Stomach smooth muscle (tissue), 2 donors: ENCODE data around the gene KCNS1.

Source experiments
- H3K27ac ChIP-seq: one replicate; pipeline ENCODE4 v1.7.0; 2013; ENCODE audit warnings: mild to moderate bottlenecking, low read length, inconsistent platforms
- H3K27me3 ChIP-seq, 2 donors: one replicate each; pipeline ENCODE4 v1.7.0; 2013; ENCODE audit warnings: low read length in 2 of 2; ENCODE audit not compliant: insufficient read depth in 2 of 2, control insufficient read depth in 1 of 2
- H3K36me3 ChIP-seq, 2 donors: one replicate each; pipeline ENCODE4 v1.7.0; 2013; ENCODE audit warnings: low read length in 2 of 2; ENCODE audit not compliant: control insufficient read depth in 2 of 2, insufficient read depth in 2 of 2
- H3K4me1 ChIP-seq: one replicate; pipeline ENCODE4 v1.7.0; 2013; ENCODE audit warnings: low read length; ENCODE audit not compliant: control insufficient read depth, insufficient read depth
- H3K4me3 ChIP-seq, 2 donors: one replicate each; pipeline ENCODE4 v1.7.0; 2013; ENCODE audit warnings: low read length in 2 of 2
- H3K9ac ChIP-seq, 2 donors: one replicate each; pipeline ENCODE4 v1.7.0; 2013; ENCODE audit warnings: low read length in 2 of 2, mild to moderate bottlenecking in 1 of 2
- H3K9me3 ChIP-seq, 2 donors: one replicate each; pipeline ENCODE4 v1.7.0; 2013; ENCODE audit warnings: low read length in 2 of 2; ENCODE audit not compliant: control insufficient read depth in 2 of 2
- donor health status: healthy.
- donor health status: Pancreatic carcinoma.

The KCNS1 gene

GRCh38 chr20:45119556-45120266 lies 18.8 kb upstream of the KCNS1 start:
- Histone ChIP-seq H3K36me3 (no peaks in the 10 kb centered on the region), H3K9ac (no peak overlapping the region), H3K9me3 (peaks cover 0 to 8% of the 10 kb centered on the region in 2 donors), H3K4me3 (no peak overlapping the region), H3K4me1 (no peaks in the 10 kb centered on the region), H3K27me3 (peaks cover 5% of the 10 kb centered on the region in 2 donors), H3K27ac (no peak overlapping the region)

GRCh38 chr20:45118028-45118427 lies 17.1 kb upstream of the KCNS1 start:
- H3K27me3 ChIP-seq = peaks cover 5 to 18% of the 10 kb centered on the region in 2 donors
- H3K27ac ChIP-seq = no peak overlapping the region
- no peaks in the 10 kb centered on the region for H3K36me3 ChIP-seq
- H3K9me3 ChIP-seq = peaks cover 0 to 4% of the 10 kb centered on the region in 2 donors
- H3K4me3 ChIP-seq = no peak overlapping the region
- H3K4me1 ChIP-seq = no peaks in the 10 kb centered on the region
- no peak overlapping the region for H3K9ac ChIP-seq

- Histone ChIP-seq H3K27ac (no peak overlapping the region), H3K27me3 (peaks cover 3 to 18% of the 10 kb centered on the region in 2 donors), H3K36me3 (no peaks in the 10 kb centered on the region), H3K9me3 (peaks cover 0 to 4% of the 10 kb centered on the region in 2 donors), H3K9ac (no peak overlapping the region), H3K4me1 (no peaks in the 10 kb centered on the region), H3K4me3 (no peak overlapping the region)
Measured at GRCh38 chr20:45117581-45117980, 16.7 kb upstream of the KCNS1 start.

- Histone ChIP-seq H3K4me3 (no peak overlapping the region), H3K9ac (no peak overlapping the region), H3K36me3 (no peaks in the 10 kb centered on the region), H3K9me3 (peaks cover 0 to 2% of the 10 kb centered on the region in 2 donors), H3K27ac (no peak overlapping the region), H3K4me1 (no peaks in the 10 kb centered on the region), H3K27me3 (peaks cover 3 to 28% of the 10 kb centered on the region in 2 donors)
Measured at GRCh38 chr20:45115829-45116228, 14.9 kb upstream of the KCNS1 start.

- H3K9ac ChIP-seq = no peak overlapping the region
- no peak overlapping the region for H3K4me3 ChIP-seq
- H3K27me3 ChIP-seq = peaks cover 3 to 29% of the 10 kb centered on the region in 2 donors
- H3K9me3 ChIP-seq = no peaks in the 10 kb centered on the region
- no peaks in the 10 kb centered on the region for H3K36me3 ChIP-seq
- no peaks in the 10 kb centered on the region for H3K4me1 ChIP-seq
- no peak overlapping the region for H3K27ac ChIP-seq
Measured at GRCh38 chr20:45115386-45115774, 14.5 kb upstream of the KCNS1 start.

GRCh38 chr20:45114465-45115385 lies 13.8 kb upstream of the KCNS1 start, which contains the start of gene WFDC5:
WFDC5 (minus strand) TSS chr20:45115174; CDS start chr20:45115083, 91 bp downstream.
- no peaks in the 10 kb centered on the region for H3K36me3 ChIP-seq
- no peak within 1 kb of the TSS for H3K27ac ChIP-seq
- no peak within 1 kb of the TSS for H3K4me3 ChIP-seq
- H3K27me3 ChIP-seq = peaks cover 3 to 29% of the 10 kb centered on the region in 2 donors
- no peak within 1 kb of the TSS for H3K9ac ChIP-seq
- H3K4me1 ChIP-seq = no peaks in the 10 kb centered on the region
- H3K9me3 ChIP-seq = no peaks in the 10 kb centered on the region

- H3K9me3 ChIP-seq = no peaks in the 10 kb centered on the region
- no peak overlapping the region for H3K27ac ChIP-seq
- H3K4me1 ChIP-seq = no peaks in the 10 kb centered on the region
- no peaks in the 10 kb centered on the region for H3K36me3 ChIP-seq
- no peak overlapping the region for H3K9ac ChIP-seq
- H3K4me3 ChIP-seq = no peak overlapping the region
- H3K27me3 ChIP-seq = peaks cover under 1 to 29% of the 10 kb centered on the region in 2 donors
Measured at GRCh38 chr20:45113865-45114264, 12.9 kb upstream of the KCNS1 start.

- Histone ChIP-seq H3K36me3 (no peaks in the 10 kb centered on the region), H3K4me3 (no peak overlapping the region), H3K27me3 (peaks cover 0 to 33% of the 10 kb centered on the region in 2 donors), H3K9ac (no peak overlapping the region), H3K9me3 (no peaks in the 10 kb centered on the region), H3K27ac (no peak overlapping the region), H3K4me1 (no peaks in the 10 kb centered on the region)
Measured at GRCh38 chr20:45112754-45113153, 11.8 kb upstream of the KCNS1 start.

- no peak overlapping the region for H3K4me3 ChIP-seq
- H3K9ac ChIP-seq = no peak overlapping the region
- peaks cover 0 to 33% of the 10 kb centered on the region in 2 donors for H3K27me3 ChIP-seq
- no peaks in the 10 kb centered on the region for H3K36me3 ChIP-seq
- H3K27ac ChIP-seq = no peak overlapping the region
- no peaks in the 10 kb centered on the region for H3K4me1 ChIP-seq
- H3K9me3 ChIP-seq = no peaks in the 10 kb centered on the region
Measured at GRCh38 chr20:45111799-45112471, 11.0 kb upstream of the KCNS1 start.

- H3K9ac ChIP-seq = no peak overlapping the region
- H3K27ac ChIP-seq = no peak overlapping the region
- peaks cover 0 to 33% of the 10 kb centered on the region in 2 donors for H3K27me3 ChIP-seq
- H3K9me3 ChIP-seq = no peaks in the 10 kb centered on the region
- no peak overlapping the region for H3K4me3 ChIP-seq
- H3K36me3 ChIP-seq = no peaks in the 10 kb centered on the region
- no peaks in the 10 kb centered on the region for H3K4me1 ChIP-seq
Measured at GRCh38 chr20:45111285-45111684, 10.4 kb upstream of the KCNS1 start.
